Endothelial cell of umbilical vein (primary cell): ENCODE results near the gene ANKRD12. TPM values are rescaled to one million over a fixed set of nuclear protein-coding genes. Genes with fewer than 3 reads are reported as not detected.

Experiments
- BruUV-seq: library from RNA; stranded (reverse); fragments of 400-500 nt; replicated peaks from 2 replicates; lab custom pipeline; 2021; lab: Mats Ljungman, UMichigan
- CTCF ChIA-PET: fragments of 300-600, 350-600 bp; sonication (Branson Sonifier 250); formaldehyde crosslinking; loops from one replicate; lab custom pipeline; 2021; ENCODE audit warnings: antibody characterized with exemption, inconsistent platforms; lab: Charles Lee
- POLR2A ChIA-PET: fragments of 300-600, 350-600 bp; sonication (Branson Sonifier 250); formaldehyde crosslinking; loops from one replicate; lab custom pipeline; 2021; ENCODE audit warnings: antibody characterized with exemption, inconsistent platforms; lab: Charles Lee
- DNase-seq: peaks from one replicate; pipeline ENCODE4 v3.0.0-alpha.2; 2011; ENCODE audit warnings: low read depth, low spot score
- FAIRE-seq: peaks from 2 replicates; lab custom pipeline; 2011; peaks lifted over from hg19 to GRCh38; lab: Jason Lieb, UNC
- H2AFZ ChIP-seq: 2 replicates; pipeline ENCODE4 v1.6.0; 2012; ENCODE audit warnings: low read depth, low read length, control low read depth, inconsistent platforms
- H3K27ac ChIP-seq: 2 replicates; pipeline ENCODE4 v1.5.1; 2011; ENCODE audit warnings: low read depth, mild to moderate bottlenecking, control low read depth, low read length, moderate library complexity; ENCODE audit not compliant: insufficient read depth
- H3K27me3 ChIP-seq, 2 experiments: 2 replicates each; pipeline versions ENCODE4 v1.6.0 to v1.6.1; 2011; ENCODE audit warnings: low read length in 2 of 2, mixed read lengths in 1 of 2; ENCODE audit not compliant: control insufficient read depth in 2 of 2, insufficient read depth in 2 of 2
- H3K36me3 ChIP-seq, 2 experiments: 2 replicates in 1 of 2; 3 replicates in 1 of 2; pipeline ENCODE4 v1.5.1; 2011; ENCODE audit warnings: low read length in 2 of 2, mild to moderate bottlenecking in 1 of 2, moderate library complexity in 1 of 2; ENCODE audit not compliant: control insufficient read depth in 2 of 2, insufficient read depth in 2 of 2; ENCODE audit errors: extremely low read depth in 1 of 2
- H3K4me1 ChIP-seq: 3 replicates; pipeline ENCODE4 v1.5.1; 2011; ENCODE audit warnings: mild to moderate bottlenecking, low read length; ENCODE audit not compliant: control insufficient read depth, insufficient read depth; ENCODE audit errors: extremely low read depth
- H3K4me2 ChIP-seq: 2 replicates; pipeline ENCODE4 v1.6.1; 2011; ENCODE audit warnings: low read length, control low read depth, mixed read lengths; ENCODE audit not compliant: insufficient read depth
- H3K4me3 ChIP-seq, 3 experiments: fragments of 200-600 bp in 1 of 3; sonication (generic), shearing (Covaris generic) in 1 of 3; replicated peaks in 1 of 3; 2 replicates each; pipeline ENCODE4 v1.5.1; 2011 to 2016; ENCODE audit warnings: control low read depth in 3 of 3, low read length in 3 of 3, mild to moderate bottlenecking in 2 of 3, inconsistent platforms in 1 of 3, low read depth in 1 of 3, moderate library complexity in 1 of 3; ENCODE audit not compliant: insufficient read depth in 1 of 3
- H3K79me2 ChIP-seq: 2 replicates; pipeline ENCODE4 v1.6.0; 2012; ENCODE audit warnings: low read length, inconsistent platforms; ENCODE audit not compliant: control insufficient read depth, insufficient read depth
- H3K9ac ChIP-seq: replicated peaks from 2 replicates; pipeline ENCODE3; 2011; ENCODE audit warnings: low read length, control low read depth; ENCODE audit not compliant: insufficient read depth; ENCODE audit errors: extremely low read depth
- H3K9me1 ChIP-seq: replicated peaks from 3 replicates; pipeline ENCODE4 v1.6.0; 2011; ENCODE audit warnings: mild to moderate bottlenecking, low read length; ENCODE audit not compliant: control insufficient read depth, insufficient read depth; ENCODE audit errors: extremely low read depth
- H3K9me3 ChIP-seq: replicated peaks from 2 replicates; pipeline ENCODE4 v1.5.1; 2012; ENCODE audit warnings: low read length, inconsistent platforms; ENCODE audit not compliant: control insufficient read depth, insufficient read depth
- H4K20me1 ChIP-seq: replicated peaks from 2 replicates; pipeline ENCODE3; 2011; ENCODE audit warnings: mild to moderate bottlenecking, low read length; ENCODE audit not compliant: control insufficient read depth, insufficient read depth; ENCODE audit errors: extremely low read depth
- CTCF ChIP-seq, 2 donors: IDR thresholded peaks; 1 replicate in 1 of 2; 2 replicates in 1 of 2; pipeline ENCODE4 v1.5.1; 2011; ENCODE audit warnings: low read length in 2 of 2, mild to moderate bottlenecking in 2 of 2, moderate library complexity in 2 of 2, control low read depth in 1 of 2, inconsistent platforms in 1 of 2, low read depth in 1 of 2; ENCODE audit not compliant: insufficient read depth in 1 of 2; ENCODE audit errors: extremely low read depth in 1 of 2
- EZH2 ChIP-seq: IDR thresholded peaks from 2 replicates; pipeline ENCODE4 v1.6.1; 2012; ENCODE audit warnings: borderline replicate concordance, low read depth, mild to moderate bottlenecking, moderate library complexity, low read length, inconsistent platforms; ENCODE audit not compliant: severe bottlenecking
- FOS ChIP-seq: IDR thresholded peaks from 2 replicates; pipeline ENCODE4 v1.6.1; 2011; ENCODE audit warnings: mild to moderate bottlenecking, low read length, moderate library complexity, borderline replicate concordance; ENCODE audit not compliant: insufficient read depth
- GATA2 ChIP-seq: IDR thresholded peaks from 2 replicates; pipeline ENCODE4 v1.7.0; 2011; ENCODE audit warnings: low read depth, mild to moderate bottlenecking, moderate library complexity, mixed read lengths, low read length; ENCODE audit not compliant: insufficient read length, insufficient read depth
- JUN ChIP-seq: IDR thresholded peaks from 2 replicates; pipeline ENCODE4 v1.6.1; 2011; ENCODE audit warnings: borderline replicate concordance, low read depth; ENCODE audit not compliant: insufficient read length, insufficient read depth
- MAX ChIP-seq: IDR thresholded peaks from 2 replicates; pipeline ENCODE4 v1.6.1; 2011; ENCODE audit not compliant: insufficient read depth, insufficient read length
- MYC ChIP-seq: IDR thresholded peaks from one replicate; pipeline ENCODE4 v1.6.1; 2011; ENCODE audit warnings: mild to moderate bottlenecking, low read depth, low read length
- POLR2A ChIP-seq: IDR thresholded peaks from 2 replicates; pipeline ENCODE4 v1.6.1; 2012; ENCODE audit warnings: low read depth, mild to moderate bottlenecking, control low read depth, low read length
- POLR2AphosphoS5 ChIP-seq: IDR thresholded peaks from 2 replicates; pipeline ENCODE4 v1.6.1; 2012; ENCODE audit warnings: low read depth, mild to moderate bottlenecking, control low read depth, low read length, moderate library complexity; ENCODE audit not compliant: insufficient read depth
- dilution Hi-C: fragments of 300-500 bp; cut with MboI; formaldehyde crosslinking; loops from one replicate; pipeline ENCODE4 v1.15.0; 2019; ENCODE audit warnings: low sequenced_read_pairs; ENCODE audit not compliant: extremely low pct_ligation_motif_present
- intact Hi-C: fragments of 100-400 bp; cut with micrococcal nuclease; formaldehyde crosslinking; loops from one replicate; pipeline ENCODE4 v1.10.0; 2022
- polyA plus RNA-seq, 4 experiments: library from polyadenylated mRNA; depleted of rRNA in 3 of 4; stranded (reverse) in 3 of 4; unstranded in 1 of 4; fragments of >200 nt; gene quantifications; 2 replicates each; pipeline versions ENCODE4 v1.2.1 to v1.2.3, GENCODE V29; 2011 to 2012; ENCODE audit warnings: missing spikeins in 1 of 4
- total RNA-seq: library from RNA; stranded (reverse); gene quantifications from 2 replicates; pipeline ENCODE4 v1.2.3, GENCODE V29; 2021

Gene ANKRD12
- total and polyA plus RNA-seq, 2 donors (not counting 3 experiments of a cell fraction or from before 2014, with no cell fraction given) = 1.5 to 25.4 TPM

- Histone ChIP-seq H4K20me1 (no peaks in the 10 kb centered on the region), H3K36me3 (no peaks in the 10 kb centered on the region), H2AFZ (no peak overlapping the region), H3K4me3 (no peak overlapping the region), H3K9me1 (no peaks in the 10 kb centered on the region), H3K27me3 (no peaks in the 10 kb centered on the region), H3K27ac (no peak overlapping the region), H3K4me2 (no peak overlapping the region), H3K79me2 (no peaks in the 10 kb centered on the region), H3K4me1 (no peaks in the 10 kb centered on the region), H3K9ac (no peak overlapping the region), H3K9me3 (no peaks in the 10 kb centered on the region)
- CTCF ChIA-PET = no interaction called here
- DNase-seq = no peak
- dilution Hi-C loops = no loop called here
- POLR2A ChIA-PET = no interaction called here
- TF ChIP-seq FOS (no peak), EZH2 (no peak), GATA2 (no peak), CTCF (IDR thresholded peaks at IDR 0.05; ENCODE audit: extremely low read depth in 1 of 2, insufficient read depth in 1 of 2, low read depth in 1 of 2, low read length in 2 of 2) (no peak), JUN (no peak), MAX (no peak), POLR2A (no peak), MYC (no peak), POLR2AphosphoS5 (no peak)
- BruUV-seq = no TSS peak
- no peak for FAIRE-seq
- intact Hi-C loops = no loop called here
These were observed 157.4 kb downstream of the ANKRD12 start for GRCh38 chr18:9293948-9294347.
